ENCODE measurements around the gene IMMP2L.

DNA sequence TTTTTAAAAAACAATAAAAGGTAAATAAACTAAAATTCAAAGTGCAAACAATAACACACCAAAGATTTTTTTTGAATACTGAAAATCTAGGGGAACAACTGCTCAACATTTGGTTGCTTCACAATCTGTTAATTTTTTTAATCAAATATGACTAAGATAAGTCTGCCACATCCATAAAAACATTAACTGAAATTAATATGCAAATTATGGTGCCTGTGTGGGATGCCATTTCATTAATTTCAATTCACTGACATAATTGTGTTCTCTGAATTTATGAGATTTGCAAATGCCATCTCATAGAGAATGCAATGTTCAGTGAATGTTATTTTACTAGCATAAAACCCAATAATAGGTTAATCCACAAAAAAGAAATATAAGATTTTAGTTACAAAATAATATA, 237.5 kb downstream of the IMMP2L start:
- TF ChIP-seq PHF8 (IDR thresholded peaks at IDR 0.05; ENCODE audit: borderline replicate concordance, low read depth): no peak
- TF ChIP-seq RFX5 (IDR thresholded peaks at IDR 0.05): no peak
- TF ChIP-seq CEBPB (IDR thresholded peaks at IDR 0.05): no peak
- TF ChIP-seq, protein P1, sequence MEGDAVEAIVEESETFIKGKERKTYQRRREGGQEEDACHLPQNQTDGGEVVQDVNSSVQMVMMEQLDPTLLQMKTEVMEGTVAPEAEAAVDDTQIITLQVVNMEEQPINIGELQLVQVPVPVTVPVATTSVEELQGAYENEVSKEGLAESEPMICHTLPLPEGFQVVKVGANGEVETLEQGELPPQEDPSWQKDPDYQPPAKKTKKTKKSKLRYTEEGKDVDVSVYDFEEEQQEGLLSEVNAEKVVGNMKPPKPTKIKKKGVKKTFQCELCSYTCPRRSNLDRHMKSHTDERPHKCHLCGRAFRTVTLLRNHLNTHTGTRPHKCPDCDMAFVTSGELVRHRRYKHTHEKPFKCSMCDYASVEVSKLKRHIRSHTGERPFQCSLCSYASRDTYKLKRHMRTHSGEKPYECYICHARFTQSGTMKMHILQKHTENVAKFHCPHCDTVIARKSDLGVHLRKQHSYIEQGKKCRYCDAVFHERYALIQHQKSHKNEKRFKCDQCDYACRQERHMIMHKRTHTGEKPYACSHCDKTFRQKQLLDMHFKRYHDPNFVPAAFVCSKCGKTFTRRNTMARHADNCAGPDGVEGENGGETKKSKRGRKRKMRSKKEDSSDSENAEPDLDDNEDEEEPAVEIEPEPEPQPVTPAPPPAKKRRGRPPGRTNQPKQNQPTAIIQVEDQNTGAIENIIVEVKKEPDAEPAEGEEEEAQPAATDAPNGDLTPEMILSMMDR (IDR thresholded peaks at IDR 0.05): no peak
- no peak for TF ChIP-seq POLR2A (IDR thresholded peaks at IDR 0.05; ENCODE audit: low read length)
- TF ChIP-seq TFCP2L1 (CRISPR knock-in tag; IDR thresholded peaks at IDR 0.05): no peak
- no peak for TF ChIP-seq JUN (IDR thresholded peaks at IDR 0.05)
- TF ChIP-seq CHD4 (IDR thresholded peaks at IDR 0.05; ENCODE audit: borderline replicate concordance): no peak
- no peak for TF ChIP-seq JUNB (IDR thresholded peaks at IDR 0.05)
- TF ChIP-seq, protein P2, sequence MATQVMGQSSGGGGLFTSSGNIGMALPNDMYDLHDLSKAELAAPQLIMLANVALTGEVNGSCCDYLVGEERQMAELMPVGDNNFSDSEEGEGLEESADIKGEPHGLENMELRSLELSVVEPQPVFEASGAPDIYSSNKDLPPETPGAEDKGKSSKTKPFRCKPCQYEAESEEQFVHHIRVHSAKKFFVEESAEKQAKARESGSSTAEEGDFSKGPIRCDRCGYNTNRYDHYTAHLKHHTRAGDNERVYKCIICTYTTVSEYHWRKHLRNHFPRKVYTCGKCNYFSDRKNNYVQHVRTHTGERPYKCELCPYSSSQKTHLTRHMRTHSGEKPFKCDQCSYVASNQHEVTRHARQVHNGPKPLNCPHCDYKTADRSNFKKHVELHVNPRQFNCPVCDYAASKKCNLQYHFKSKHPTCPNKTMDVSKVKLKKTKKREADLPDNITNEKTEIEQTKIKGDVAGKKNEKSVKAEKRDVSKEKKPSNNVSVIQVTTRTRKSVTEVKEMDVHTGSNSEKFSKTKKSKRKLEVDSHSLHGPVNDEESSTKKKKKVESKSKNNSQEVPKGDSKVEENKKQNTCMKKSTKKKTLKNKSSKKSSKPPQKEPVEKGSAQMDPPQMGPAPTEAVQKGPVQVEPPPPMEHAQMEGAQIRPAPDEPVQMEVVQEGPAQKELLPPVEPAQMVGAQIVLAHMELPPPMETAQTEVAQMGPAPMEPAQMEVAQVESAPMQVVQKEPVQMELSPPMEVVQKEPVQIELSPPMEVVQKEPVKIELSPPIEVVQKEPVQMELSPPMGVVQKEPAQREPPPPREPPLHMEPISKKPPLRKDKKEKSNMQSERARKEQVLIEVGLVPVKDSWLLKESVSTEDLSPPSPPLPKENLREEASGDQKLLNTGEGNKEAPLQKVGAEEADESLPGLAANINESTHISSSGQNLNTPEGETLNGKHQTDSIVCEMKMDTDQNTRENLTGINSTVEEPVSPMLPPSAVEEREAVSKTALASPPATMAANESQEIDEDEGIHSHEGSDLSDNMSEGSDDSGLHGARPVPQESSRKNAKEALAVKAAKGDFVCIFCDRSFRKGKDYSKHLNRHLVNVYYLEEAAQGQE (IDR thresholded peaks at IDR 0.05): no peak
- no peak for TF ChIP-seq HDAC2 (IDR thresholded peaks at IDR 0.05)
- no peak for TF ChIP-seq HMGXB4 (CRISPR knock-in tag; IDR thresholded peaks at IDR 0.05; ENCODE audit: borderline replicate concordance)
- no peak for TF ChIP-seq POLR2AphosphoS2 (conservative IDR thresholded peaks at IDR 0.05; ENCODE audit: low read length)

Measured in A549 (cell line).